IPS DF 6.9 (cell line): ENCODE results near the gene STKLD1.

Experiments used
- DNase-seq: peaks from one replicate; pipeline ENCODE4 v3.0.0-alpha.2; 2013; ENCODE audit warnings: low read depth, low spot score
- H3K27ac ChIP-seq: one replicate; pipeline ENCODE4 v1.5.1; 2013; ENCODE audit warnings: low read length, control low read depth
- H3K27me3 ChIP-seq: 2 replicates; pipeline ENCODE4 v1.6.1; 2013; ENCODE audit warnings: mild to moderate bottlenecking, low read length; ENCODE audit not compliant: control insufficient read depth, insufficient read depth
- H3K36me3 ChIP-seq: 2 replicates; pipeline ENCODE4 v1.6.1; 2013; ENCODE audit warnings: low read length; ENCODE audit not compliant: control insufficient read depth, insufficient read depth
- H3K4me1 ChIP-seq: 2 replicates; pipeline ENCODE4 v1.6.1; 2013; ENCODE audit warnings: low read length; ENCODE audit not compliant: control insufficient read depth, insufficient read depth
- H3K4me3 ChIP-seq: 2 replicates; pipeline ENCODE4 v1.5.1; 2013; ENCODE audit warnings: mild to moderate bottlenecking, low read length
- H3K9me3 ChIP-seq: 2 replicates; pipeline ENCODE4 v1.6.1; 2013; ENCODE audit warnings: low read length, inconsistent platforms; ENCODE audit not compliant: control insufficient read depth, insufficient read depth
- WGBS: extraction: QIAGEN DNeasy Blood & Tissue Kit; methylation state at CpG from one replicate; pipeline ENCODE4 v1.1.7; 2013; ENCODE audit warnings: mixed read lengths, missing lambda C conversion rate; ENCODE audit not compliant: insufficient read length, insufficient coverage; 5-methylcytosine and 5-hydroxymethylcytosine counted together

The STKLD1 gene

GRCh38 chr9:133352635-133353340 lies 23.4 kb upstream of the STKLD1 start:
- Histone ChIP-seq H3K27me3 (no peaks in the 10 kb centered on the region), H3K4me1 (no peaks in the 10 kb centered on the region), H3K27ac (no peak overlapping the region), H3K9me3 (no peaks in the 10 kb centered on the region), H3K4me3 (no peak overlapping the region), H3K36me3 (peaks cover 40% of the 10 kb centered on the region)
- DNase-seq = no peak
- WGBS = no CpG with 5 or more reads among the region's 8 CpGs

- WGBS = no CpG with 5 or more reads among the region's 5 CpGs
- no peaks in the 10 kb centered on the region for H3K4me1 ChIP-seq
- H3K36me3 ChIP-seq = peaks cover 41% of the 10 kb centered on the region
Measured at GRCh38 chr9:133353548-133353947, 22.6 kb upstream of the STKLD1 start.

GRCh38 chr9:133354766-133355165 lies 21.4 kb upstream of the STKLD1 start:
- no peaks in the 10 kb centered on the region for H3K9me3 ChIP-seq
- no peaks in the 10 kb centered on the region for H3K4me1 ChIP-seq
- no peak for DNase-seq
- no peaks in the 10 kb centered on the region for H3K27me3 ChIP-seq
- H3K4me3 ChIP-seq = no peak overlapping the region
- H3K36me3 ChIP-seq = peaks cover 34% of the 10 kb centered on the region
- H3K27ac ChIP-seq = no peak overlapping the region
- WGBS = no CpG with 5 or more reads among the region's 7 CpGs

More at GRCh38 chr9:133353548-133353947, 22.6 kb upstream of the STKLD1 start:
- Histone ChIP-seq H3K4me3 (no peak overlapping the region), H3K27me3 (no peaks in the 10 kb centered on the region), H3K27ac (no peak overlapping the region), H3K9me3 (no peaks in the 10 kb centered on the region)
- DNase-seq = no peak

GRCh38 chr9:133355881-133356357 lies 20.2 kb upstream of the STKLD1 start:
- Histone ChIP-seq H3K9me3 (no peaks in the 10 kb centered on the region), H3K27ac (no peak overlapping the region), H3K36me3 (peaks cover 25% of the 10 kb centered on the region), H3K27me3 (no peaks in the 10 kb centered on the region), H3K4me1 (no peaks in the 10 kb centered on the region), H3K4me3 (peak overlapping the region; percentile 70)
- no peak for DNase-seq
- WGBS = no CpG with 5 or more reads among the region's 31 CpGs

GRCh38 chr9:133356391-133357091 lies 19.6 kb upstream of the STKLD1 start, which contains the start of the genes SURF1 and SURF2:
Gene SURF1 (minus strand): TSS chr9:133356487. CDS start chr9:133356453, 34 bp downstream.
Gene SURF2 (plus strand): TSS chr9:133356550. CDS start chr9:133356593, 43 bp downstream.
- no CpG with 5 or more reads among the region's 78 CpGs for WGBS
- no peaks in the 10 kb centered on the region for H3K4me1 ChIP-seq
- no peak for DNase-seq
- no peaks in the 10 kb centered on the region for H3K9me3 ChIP-seq
- no peaks in the 10 kb centered on the region for H3K27me3 ChIP-seq
- peaks cover 22% of the 10 kb centered on the region for H3K36me3 ChIP-seq
- no peak within 1 kb of the TSS for H3K27ac ChIP-seq
- peak within 1 kb of the TSS; percentile 70 for H3K4me3 ChIP-seq

GRCh38 chr9:133357656-133358055 lies 18.5 kb upstream of the STKLD1 start:
- DNase-seq = no peak
- H3K4me3 ChIP-seq = no peak overlapping the region

GRCh38 chr9:133359399-133360175 lies 16.6 kb upstream of the STKLD1 start:
- H3K4me1 ChIP-seq = no peaks in the 10 kb centered on the region
- no peak for DNase-seq
- no peak overlapping the region for H3K27ac ChIP-seq
- no CpG with 5 or more reads among the region's 20 CpGs for WGBS
- peaks cover 15% of the 10 kb centered on the region for H3K36me3 ChIP-seq
- no peaks in the 10 kb centered on the region for H3K27me3 ChIP-seq
- H3K9me3 ChIP-seq = no peaks in the 10 kb centered on the region
- H3K4me3 ChIP-seq = no peak overlapping the region

More at GRCh38 chr9:133357656-133358055, 18.5 kb upstream of the STKLD1 start:
- no CpG with 5 or more reads among the region's 14 CpGs for WGBS
- H3K36me3 ChIP-seq = peaks cover 16% of the 10 kb centered on the region
- H3K27me3 ChIP-seq = no peaks in the 10 kb centered on the region
- no peak overlapping the region for H3K27ac ChIP-seq
- no peaks in the 10 kb centered on the region for H3K4me1 ChIP-seq
- no peaks in the 10 kb centered on the region for H3K9me3 ChIP-seq

GRCh38 chr9:133360400-133361393 lies 15.5 kb upstream of the STKLD1 start:
- H3K36me3 ChIP-seq = peaks cover 18% of the 10 kb centered on the region

GRCh38 chr9:133361507-133362092 lies 14.6 kb upstream of the STKLD1 start:
- Histone ChIP-seq H3K27me3 (no peaks in the 10 kb centered on the region), H3K36me3 (peaks cover 24% of the 10 kb centered on the region), H3K4me1 (no peaks in the 10 kb centered on the region), H3K27ac (no peak overlapping the region), H3K9me3 (no peaks in the 10 kb centered on the region), H3K4me3 (no peak overlapping the region)
- no peak for DNase-seq
- WGBS = 100% methylated on average over 1 of the region's 13 CpGs

More at GRCh38 chr9:133360400-133361393, 15.5 kb upstream of the STKLD1 start:
- DNase-seq = no peak
- Histone ChIP-seq H3K27me3 (no peaks in the 10 kb centered on the region), H3K27ac (no peak overlapping the region), H3K9me3 (no peaks in the 10 kb centered on the region), H3K4me3 (no peak overlapping the region), H3K4me1 (no peaks in the 10 kb centered on the region)
- no CpG with 5 or more reads among the region's 21 CpGs for WGBS
